ENCODE data around the gene NUP85. TPM values are rescaled to one million over a fixed set of nuclear protein-coding genes. Genes with fewer than 3 reads are reported as not detected.
"Not testable (repeated sequence)": the region's sequence is repeated elsewhere in the genome, so short reads cannot be mapped to it uniquely, and the experiment has no call there.

NUP85 gene
- total RNA-seq (2014; rRNA removed) = 91.5 and 95.6 TPM in 2 replicates
- Bru-seq, nascent RNA = percentile 84 among the genes with signal in this experiment
- BruChase-seq, experiment 1, labeled RNA remaining after a 6-hour chase = percentile 90 among the genes with signal in this experiment
- percentile 88 among the genes with signal in this experiment for BruChase-seq, experiment 2, labeled RNA remaining after a 2-hour chase
- long read RNA-seq, transcript NUP85-201 (19 exons, 2,121 nt) = major isoform, 62 of 110 reads
- long read RNA-seq, partial matches to known transcripts = 28 of 110 reads
- long read RNA-seq, other reads (novel, unspliced or antisense) = 19 of 110 reads

- intact Hi-C loops (cut with micrococcal nuclease) = loop anchor here (10.0 kb wide), 2 partner anchors 170 to 210 kb away; no protein-coding TSS in a partner anchor
- no peaks in the 10 kb centered on the region for H3K9me2 ChIP-seq (replicated peaks; ENCODE audit: low read length)
- H3K27me3 ChIP-seq (ENCODE audit: low read length) = no peaks in the 10 kb centered on the region
- no peaks in the 10 kb centered on the region for H4K20me1 ChIP-seq (ENCODE audit: low read length)
- ATAC-seq (peak; percentile 84), DNase-seq (peak; percentile 96)
- BruUV-seq (replicated peaks) = no TSS peak
- H3K9ac ChIP-seq (ENCODE audit: low read length) = peak within 1 kb of the TSS; percentile 98
- H2AFZ ChIP-seq (ENCODE audit: low read length) = peak within 1 kb of the TSS; percentile 84
- H3K36me3 ChIP-seq (ENCODE audit: low read depth, low read length) = peaks cover 16% of the 10 kb centered on the region
- H3K79me2 ChIP-seq (ENCODE audit: low read length) = peaks cover 60% of the 10 kb centered on the region
- ChIA-PET CTCF (interaction anchor here (0.6 to 1.8 kb wide), 5 partner anchors 10 to 670 kb away, joined by 3 to 13 read pairs (median 5); no protein-coding TSS in a partner anchor), POLR2A (ENCODE audit: unreplicated experiment) (interaction anchor here (0.7 kb wide), 1 partner anchor 26 kb away, joined by 6 read pairs; no protein-coding TSS in a partner anchor)
- H3K4me1 ChIP-seq (ENCODE audit: insufficient read depth, low read length) = peaks cover 8% of the 10 kb centered on the region; the same call in 1 of the 2 replicates
- no peaks in the 10 kb centered on the region for H3K9me3 ChIP-seq (ENCODE audit: low read length)
- peak within 1 kb of the TSS; percentile 94 for H3K27ac ChIP-seq (ENCODE audit: low read length)
- peak within 1 kb of the TSS; percentile 91 for H3K4me3 ChIP-seq (ENCODE audit: low read length)
- H3F3A ChIP-seq (ENCODE audit: low read length, unreplicated experiment) = no peaks in the 10 kb centered on the region
- no peak for TF ChIP-seq EZH2phosphoT487 (IDR thresholded peaks at IDR 0.05; ENCODE audit: borderline replicate concordance, low read length)
- no peak for TF ChIP-seq CTCF (conservative IDR thresholded peaks at IDR 0.05; ENCODE audit: low read depth, low read length)
- TF ChIP-seq EZH2 (IDR thresholded peaks at IDR 0.05; ENCODE audit: low read length, unreplicated experiment) = no peak
- peak within 1 kb of the TSS; percentile 85 for H3K4me2 ChIP-seq (ENCODE audit: low read length)
These were observed at the start of gene NUP85 for GRCh38 chr17:75205037-75205792. Gene NUP85, plus strand, starts transcription at chr17:75205679. Its CDS starts 83 bp downstream, at chr17:75205762.

- Histone ChIP-seq H3K4me2 (ENCODE audit: low read length) (peak overlapping the region; percentile 60), H3K27ac (ENCODE audit: low read length) (peak overlapping the region; percentile 96), H3F3A (ENCODE audit: low read length, unreplicated experiment) (peaks cover 24% of the 10 kb centered on the region), H3K9ac (ENCODE audit: low read length) (peak overlapping the region; percentile 76), H3K4me1 (ENCODE audit: insufficient read depth, low read length) (peaks cover 47% of the 10 kb centered on the region), H3K4me3 (ENCODE audit: low read length) (0 out of 2 replicates have a peak overlapping the region, but pooled peaks have one; percentile 6), H3K79me2 (ENCODE audit: low read length) (peaks cover 26% of the 10 kb centered on the region)
- H2AFZ ChIP-seq (ENCODE audit: low read length); H4K20me1 ChIP-seq (ENCODE audit: low read length); H3K9me2 ChIP-seq (replicated peaks; ENCODE audit: low read length); intact Hi-C loops (cut with micrococcal nuclease); H3K27me3 ChIP-seq (ENCODE audit: low read length); H3K9me3 ChIP-seq (ENCODE audit: low read length); BruUV-seq (replicated peaks); H3K36me3 ChIP-seq (ENCODE audit: low read depth, low read length); CTCF ChIA-PET; ATAC-seq: not testable (repeated sequence)
- DNase-seq = peak; percentile 86
- POLR2A ChIA-PET (ENCODE audit: unreplicated experiment) = interaction anchor here (1.2 kb wide), 1 partner anchor 27 kb away, joined by 5 read pairs; the partner anchor contains the start of gene NT5C
These were observed 47.0 kb upstream of the NUP85 start for GRCh38 chr17:75158480-75158879.
